Stimulated activated CD8-positive, alpha-beta memory T cell treated with anti-CD3 and anti-CD28 coated beads, Interleukin-15, amount 100 ng/mL, for 4 hours (primary cell): ENCODE data around the gene FAM53B.

Experiments
- DNase-seq, 2 donors: peaks; one replicate each; pipeline ENCODE4 v3.0.0-alpha.2; 2020; ENCODE audit warnings: low read depth in 2 of 2

Gene FAM53B

DNA sequence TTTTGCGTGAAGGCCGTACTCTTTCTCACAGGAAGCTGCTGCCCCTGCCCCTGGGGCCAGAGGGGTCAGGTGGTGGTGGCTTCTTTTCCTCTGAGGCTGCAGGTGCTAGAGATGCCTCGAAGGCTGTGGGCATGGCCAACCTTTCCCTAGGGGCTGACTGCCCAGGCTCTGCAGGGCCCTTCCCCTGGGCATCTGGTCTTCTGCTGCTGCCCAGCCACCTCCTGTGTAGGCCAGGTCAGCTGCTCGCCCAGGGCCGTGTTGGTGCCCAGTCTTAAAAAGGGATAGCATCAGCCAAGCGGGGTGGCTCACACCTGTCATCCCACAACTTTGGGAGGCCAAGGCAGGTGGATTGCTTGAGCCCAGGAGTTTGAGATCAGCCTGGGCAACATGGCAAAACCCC, 114.3 kb downstream of the FAM53B start:
- DNase-seq: no peak

DNA sequence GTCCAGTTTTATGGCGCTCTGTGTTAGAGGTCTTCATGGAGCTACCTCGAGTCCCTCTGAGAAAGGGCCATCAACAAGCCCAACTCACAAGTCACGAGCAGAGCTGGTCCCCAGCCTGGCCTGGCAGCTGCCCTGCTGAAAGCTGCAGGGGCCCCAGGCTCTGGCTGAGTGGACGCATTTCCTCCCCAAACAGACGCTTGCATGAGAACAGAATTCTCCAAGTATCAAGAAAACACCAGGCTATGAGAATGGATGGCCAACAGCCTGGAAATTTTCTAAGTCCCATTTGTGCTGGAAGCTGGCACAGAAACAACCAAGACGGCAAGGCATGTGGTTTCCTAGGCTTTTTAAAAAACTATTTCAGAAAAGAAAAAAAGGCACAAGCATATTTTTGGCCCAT, 114.8 kb downstream of the FAM53B start:
- DNase-seq: no peak

DNA sequence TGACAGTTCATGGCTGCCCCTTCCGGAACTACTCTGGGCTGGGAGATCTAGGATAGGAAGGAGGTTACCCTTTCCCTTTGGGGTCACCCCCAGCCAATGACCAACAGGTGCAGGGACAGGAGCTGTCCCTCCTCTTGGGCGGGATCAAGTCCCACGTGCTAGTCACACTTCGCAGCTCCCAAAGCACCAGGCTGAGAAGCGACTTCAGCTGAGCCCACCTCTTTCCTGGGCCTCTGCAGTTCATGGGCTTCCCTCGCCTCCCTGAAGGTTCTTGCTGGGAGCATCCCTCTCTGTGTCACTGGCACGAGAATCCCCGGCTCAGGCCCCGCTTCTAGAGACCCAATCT, 115.5 kb downstream of the FAM53B start:
- DNase-seq: no peak

DNA sequence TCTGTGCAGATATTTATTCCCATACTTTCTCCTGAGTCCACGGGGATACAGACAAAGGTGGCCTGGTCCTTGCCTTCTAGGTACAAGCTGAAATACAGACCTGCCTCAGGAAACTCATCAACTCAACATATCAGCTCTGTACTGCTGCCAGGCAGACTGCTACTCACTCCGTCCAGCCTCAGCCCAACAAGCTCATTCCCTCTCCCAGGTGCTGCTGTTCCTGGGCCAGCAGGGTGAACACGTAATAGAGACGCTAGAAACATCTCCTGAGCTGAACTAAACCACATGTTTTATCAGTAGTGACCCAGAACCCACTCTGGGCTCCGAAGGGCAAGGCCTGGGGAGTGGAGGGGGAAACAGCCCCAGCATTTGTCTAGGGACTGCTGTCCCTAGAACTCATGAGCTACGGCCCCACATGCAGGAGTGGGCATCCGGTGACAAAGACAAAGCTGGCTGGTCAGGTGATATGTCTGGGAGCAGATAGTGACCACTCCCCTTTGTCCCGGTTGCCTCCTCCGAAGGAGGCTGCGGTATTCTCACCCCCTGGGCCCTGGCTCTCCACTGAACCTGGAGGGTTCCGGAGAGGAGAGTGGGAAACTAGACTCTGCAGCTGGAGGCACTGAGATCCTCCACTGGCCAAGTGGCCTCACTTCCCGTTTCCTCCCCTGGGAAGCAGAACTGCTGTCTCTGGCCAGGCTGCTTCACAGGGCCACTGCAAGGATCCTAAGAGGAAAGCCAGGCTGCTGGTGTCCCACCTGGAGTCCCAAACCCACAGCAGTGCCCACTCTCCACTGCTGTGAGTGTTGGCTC, 116.1 kb downstream of the FAM53B start:
- DNase-seq: no peak

DNA sequence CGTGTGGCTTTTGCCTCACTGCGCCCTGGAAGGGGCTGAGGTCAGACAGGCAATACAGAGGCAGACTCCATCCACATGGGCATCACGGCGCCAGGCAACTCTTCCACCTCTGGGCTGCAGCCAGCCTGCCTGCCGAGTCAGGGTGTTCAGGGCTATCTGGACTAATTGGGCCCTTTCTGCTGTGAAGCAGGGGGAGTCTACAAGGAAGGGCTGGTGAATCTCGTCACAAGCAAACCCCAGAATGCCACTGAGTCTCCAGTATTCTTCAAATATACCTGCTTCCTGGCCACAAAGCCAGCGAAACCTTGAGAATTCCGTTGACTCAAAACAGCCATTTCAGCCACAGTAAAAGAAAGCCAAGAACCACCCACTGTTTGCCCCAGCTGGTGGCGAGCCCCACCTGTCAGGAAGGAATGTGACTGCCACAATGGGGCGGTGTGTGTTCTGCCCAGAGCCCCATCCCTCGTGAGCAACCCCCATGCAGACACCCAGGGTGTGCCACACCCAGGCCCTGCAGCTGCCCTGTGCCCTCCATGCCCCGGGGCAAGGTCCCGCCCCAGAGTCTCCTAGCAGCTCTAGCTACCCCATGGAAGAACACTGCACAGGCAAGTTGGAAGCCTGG, 117.3 kb downstream of the FAM53B start:
- DNase-seq: no peak

DNA sequence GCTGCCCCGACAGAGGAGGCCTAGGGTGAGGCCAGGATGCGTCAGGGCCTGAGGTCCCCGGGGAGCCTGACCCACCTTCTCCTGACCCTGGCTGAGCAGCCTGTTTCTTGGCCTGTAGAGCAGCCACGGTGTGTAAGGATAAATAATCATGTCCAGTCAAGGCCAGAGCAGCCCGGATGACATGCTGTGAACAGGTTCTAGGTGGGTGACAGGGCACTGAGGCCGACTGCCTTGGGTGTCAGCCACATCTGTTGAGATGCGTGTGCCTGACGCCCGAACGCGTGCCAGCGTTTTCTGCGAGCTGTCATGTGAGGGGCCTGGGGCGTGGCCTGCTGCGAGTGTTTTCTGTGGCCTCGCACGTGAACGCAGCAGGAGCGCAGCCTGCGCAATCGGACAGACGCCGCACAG, 118.3 kb downstream of the FAM53B start:
- DNase-seq: no peak

DNA sequence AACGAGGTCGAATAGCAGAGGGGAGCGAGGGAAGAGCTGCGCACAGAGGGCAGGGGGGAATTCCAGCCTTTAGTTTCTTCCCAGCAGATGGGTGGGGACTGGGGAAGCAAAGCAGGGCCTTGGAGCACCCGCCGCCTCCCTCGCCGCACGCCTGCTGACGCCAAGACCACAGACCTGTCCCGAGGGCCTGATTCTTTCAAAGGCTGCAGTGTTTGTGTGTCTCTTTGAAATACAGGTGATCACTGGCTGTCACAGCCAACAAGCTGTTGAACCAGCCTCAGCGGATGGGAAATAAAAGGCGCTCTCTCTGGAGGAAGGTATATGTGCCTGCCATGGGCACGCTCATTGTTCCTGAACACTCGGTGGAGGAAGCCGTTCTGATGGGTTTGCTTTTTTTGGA, 119.3 kb downstream of the FAM53B start:
- no peak for DNase-seq

DNA sequence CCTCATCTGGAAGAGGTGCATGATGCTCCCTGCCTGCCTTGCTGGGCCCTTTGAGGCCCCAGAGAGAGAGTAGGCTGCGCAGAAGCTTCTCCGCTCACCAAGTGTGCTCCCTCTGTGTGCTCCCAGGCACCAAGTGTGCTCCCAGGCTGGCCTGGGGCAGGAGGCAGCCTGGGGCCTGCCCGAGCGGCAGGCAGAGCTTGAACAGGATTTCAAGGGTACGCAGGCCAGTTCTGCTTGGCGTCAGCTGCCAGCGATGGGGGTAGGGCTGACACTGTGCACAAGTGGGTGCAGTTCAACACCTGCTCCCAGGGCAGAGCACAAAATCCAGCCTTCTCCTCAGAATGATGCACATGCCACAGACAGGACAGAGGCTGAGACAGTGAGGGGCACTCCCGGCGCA, 119.7 kb downstream of the FAM53B start:
- no peak for DNase-seq

DNA sequence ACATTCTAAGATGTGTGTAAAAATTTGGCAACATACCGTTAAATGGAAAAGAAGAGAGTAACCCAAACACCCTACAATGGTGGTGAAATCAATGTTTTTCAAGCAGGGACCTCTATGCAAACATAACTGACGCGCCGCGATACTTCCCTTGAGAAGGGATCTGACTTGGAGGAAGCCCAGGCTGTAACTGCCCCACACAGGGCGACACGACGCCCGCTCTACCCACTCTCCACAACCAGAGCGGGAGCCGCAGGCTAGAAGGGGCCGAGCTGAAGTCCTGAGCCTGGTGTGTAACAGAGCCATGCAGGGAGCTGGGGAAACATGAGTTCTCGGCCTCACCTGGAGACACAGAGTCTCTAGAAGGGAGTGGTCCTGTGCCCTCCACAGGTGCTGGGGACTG, 120.2 kb downstream of the FAM53B start:
- DNase-seq: no peak

DNA sequence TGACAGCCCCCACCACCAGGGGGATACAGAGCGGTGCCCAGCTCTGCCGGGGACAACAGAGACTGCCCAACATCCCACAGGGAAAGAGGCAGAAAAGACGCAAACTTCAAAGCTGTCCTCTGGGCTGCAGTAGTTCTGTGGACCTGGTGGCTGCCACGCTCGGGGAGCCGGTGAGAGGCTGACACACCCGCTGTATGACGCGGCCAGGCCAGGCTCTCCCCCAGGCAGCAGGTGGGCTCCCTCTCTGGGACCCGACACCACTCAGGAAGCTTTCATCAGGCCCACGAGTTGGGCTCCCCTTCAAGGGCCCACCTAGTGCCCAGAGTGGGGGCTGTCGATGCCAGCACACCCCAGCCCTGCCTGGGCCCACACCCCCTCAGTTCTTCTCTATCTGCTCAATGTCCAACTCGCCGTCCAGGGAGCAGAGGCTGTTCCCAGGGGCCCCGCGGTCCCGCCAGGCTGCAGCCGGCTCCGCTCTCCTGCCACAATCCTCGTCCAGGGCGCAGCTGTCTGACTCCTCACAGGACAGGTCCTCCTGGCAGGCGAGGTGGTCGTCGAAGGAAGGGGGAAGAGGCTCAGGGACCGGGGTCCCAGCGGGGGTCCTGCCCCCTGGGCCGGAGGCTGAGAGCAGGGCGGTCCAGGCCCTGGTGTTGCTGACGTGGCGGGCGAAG, 121.2 kb downstream of the FAM53B start:
- no peak for DNase-seq

DNA sequence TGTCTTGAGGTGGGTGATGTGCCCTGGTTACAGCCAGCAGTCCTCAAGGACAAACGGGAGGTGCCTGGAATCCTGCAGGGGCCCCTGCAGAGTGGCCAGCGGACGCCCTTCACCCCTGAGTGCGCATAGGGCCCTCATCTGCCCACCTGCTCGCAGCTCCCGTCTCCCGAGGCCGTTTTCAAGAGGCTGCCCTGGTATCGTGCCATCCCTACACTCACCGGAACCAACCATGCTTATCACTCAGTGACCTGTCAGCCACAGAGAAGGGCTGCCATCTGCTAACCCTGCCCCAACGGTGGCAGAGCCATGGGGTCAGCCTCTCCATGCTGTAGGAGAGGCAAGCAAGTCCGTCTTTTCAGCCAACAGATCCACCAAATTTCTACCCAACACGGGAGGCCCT, 122.0 kb downstream of the FAM53B start:
- no peak for DNase-seq

DNA sequence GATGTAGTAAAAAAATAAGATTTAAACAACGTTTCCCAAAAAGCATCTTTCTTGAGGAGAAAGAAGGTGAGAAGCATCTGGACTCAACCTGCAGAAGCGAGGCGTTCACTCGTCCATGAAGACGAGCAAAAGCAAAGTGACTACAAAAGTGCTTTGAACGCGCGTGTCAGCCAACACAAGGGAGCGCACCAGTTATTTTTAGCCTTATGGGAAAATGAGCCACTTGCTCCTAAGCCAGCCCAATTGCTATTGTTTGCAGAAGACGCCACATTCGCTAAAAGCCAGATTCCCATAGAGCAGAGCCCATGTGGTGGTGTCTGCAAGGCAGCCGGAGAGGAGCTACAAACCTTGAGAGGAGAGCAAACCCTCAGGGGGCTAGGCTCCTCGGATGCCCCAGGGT, 122.5 kb downstream of the FAM53B start:
- DNase-seq: no peak

DNA sequence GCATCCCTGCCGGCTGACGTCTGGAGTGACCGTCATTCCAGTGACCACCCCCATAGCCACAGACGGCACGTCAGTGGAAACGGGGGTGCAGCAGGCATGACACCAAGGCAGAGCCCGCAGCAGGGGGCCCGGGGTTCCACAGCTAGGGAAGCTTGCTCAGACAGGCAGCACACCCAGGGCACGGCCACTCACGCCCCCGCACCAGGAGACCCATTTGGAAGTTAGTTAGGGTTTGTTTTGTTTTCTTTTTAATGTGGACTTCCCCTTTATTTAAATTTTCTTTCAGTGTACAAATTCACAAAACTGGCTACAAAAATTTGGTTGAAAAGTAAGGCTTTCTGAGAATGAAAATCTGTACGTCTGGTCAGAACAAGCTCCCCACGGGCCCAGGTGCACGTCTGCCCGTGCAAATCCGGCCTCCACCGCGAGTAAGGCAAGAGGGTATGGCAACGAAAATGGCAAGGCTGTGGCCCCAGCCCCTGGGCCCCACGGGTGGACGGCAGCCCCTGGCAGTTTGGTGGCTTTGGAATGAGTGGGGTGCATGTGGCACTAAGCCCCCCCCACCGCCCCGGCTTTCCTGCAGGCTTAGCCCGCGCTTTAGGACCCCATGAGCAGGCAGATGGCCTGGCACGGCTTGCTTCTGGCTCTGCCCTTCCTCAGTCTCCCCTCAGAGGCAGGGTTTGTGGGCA, 124.2 kb downstream of the FAM53B start:
- no peak for DNase-seq

DNA sequence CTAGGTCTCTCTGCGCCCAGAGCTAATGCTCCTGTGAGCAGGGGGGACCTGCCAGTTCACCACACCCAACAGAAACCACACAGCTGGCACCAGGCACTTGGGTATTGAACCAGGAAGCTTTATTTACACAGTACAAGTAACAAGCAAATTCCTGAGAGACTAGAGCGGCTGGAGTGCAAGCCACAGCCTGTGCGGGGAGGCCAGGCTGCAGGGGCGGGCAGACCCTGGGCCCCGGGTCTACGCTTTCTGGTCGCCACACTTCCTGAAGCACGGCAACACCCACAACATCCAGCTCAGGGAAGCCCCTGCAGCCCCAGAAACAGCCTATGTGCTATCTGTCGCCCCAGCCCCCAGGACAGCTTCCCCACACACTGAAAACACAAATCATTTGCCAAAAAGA, 125.0 kb downstream of the FAM53B start:
- no peak for DNase-seq

DNA sequence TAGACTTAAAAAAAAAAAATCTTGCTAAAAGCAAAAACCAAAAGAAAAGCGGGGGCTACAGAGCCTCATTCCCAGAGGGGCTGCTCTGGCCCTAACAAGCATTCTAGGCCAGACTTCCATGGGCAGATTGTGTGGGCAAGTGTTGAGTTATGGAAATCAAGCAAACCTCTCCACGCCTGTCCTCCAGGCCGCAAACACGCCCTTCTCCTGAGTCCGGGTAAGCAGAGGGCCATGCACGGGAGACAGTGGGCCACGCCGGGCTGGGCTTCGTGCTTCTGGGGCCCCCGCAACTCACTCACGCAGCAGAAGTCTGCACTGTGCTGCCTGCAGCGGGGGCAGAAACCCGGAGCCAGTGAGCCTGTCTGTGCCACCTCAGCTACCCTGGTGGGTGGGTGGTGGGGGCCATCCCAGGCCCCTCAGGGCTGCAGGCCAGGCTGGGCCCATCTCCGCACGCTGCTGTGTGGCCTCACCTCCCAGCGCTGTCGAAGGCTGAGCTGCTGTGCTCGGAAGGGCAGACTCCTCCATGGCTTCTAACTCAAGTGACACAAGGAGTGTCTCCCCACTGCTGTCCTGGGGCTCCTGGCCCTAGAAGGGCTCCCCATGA, 125.6 kb downstream of the FAM53B start:
- no peak for DNase-seq

DNA sequence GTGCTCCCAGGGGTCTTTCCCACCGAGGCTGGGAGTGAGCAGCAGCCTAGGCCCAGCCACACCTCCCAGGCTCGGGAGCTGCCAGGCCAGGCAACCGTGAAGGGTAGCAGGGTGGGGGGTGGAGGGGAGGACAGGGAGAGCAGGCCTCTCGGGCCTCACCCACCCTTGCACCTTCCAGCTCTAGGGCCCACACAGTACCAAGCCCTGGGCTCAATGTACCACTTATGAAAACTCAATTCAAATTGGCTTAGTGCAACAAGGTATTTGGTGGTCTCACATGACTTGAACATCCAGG, 127.4 kb downstream of the FAM53B start:
- DNase-seq: no peak

DNA sequence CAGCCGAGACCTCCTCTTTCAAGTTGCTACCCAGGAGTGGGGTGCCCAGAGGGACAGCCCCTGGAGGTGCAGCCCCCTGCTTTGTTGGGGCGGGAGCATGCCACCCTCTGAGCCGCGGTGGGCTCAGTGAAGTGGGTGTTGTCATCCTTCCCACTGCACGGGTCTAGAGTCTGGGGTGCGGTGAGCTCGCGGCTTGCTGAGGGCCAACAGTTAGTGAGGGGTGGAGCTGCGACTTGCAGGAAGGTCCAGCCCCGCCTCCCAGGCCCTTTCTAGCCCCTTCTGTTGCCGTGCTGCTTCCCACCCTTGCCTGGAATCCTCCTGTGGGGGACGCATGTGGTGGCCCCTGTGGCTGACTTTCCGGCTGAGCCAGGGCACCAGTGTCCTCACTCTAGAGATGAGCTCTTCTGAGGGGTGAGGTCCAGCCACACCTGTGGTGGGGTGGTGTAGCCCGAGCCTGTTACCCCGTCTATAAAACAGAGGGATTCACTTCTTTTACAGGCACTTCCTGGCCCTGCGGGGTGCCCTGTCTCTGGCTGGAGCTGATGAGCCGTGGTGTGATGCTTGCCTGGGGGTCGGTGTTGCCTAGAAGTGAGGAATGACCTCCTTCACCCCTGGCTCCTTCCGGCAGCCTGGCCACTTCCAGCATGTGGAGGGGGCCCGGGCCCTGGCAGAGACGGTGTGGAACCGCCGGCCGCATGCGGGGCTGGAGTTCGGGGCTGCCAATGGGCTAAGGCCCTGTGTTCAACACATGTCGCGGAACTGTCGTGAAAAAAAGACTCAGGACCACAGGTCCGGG, 127.9 kb downstream of the FAM53B start:
- no peak for DNase-seq

DNA sequence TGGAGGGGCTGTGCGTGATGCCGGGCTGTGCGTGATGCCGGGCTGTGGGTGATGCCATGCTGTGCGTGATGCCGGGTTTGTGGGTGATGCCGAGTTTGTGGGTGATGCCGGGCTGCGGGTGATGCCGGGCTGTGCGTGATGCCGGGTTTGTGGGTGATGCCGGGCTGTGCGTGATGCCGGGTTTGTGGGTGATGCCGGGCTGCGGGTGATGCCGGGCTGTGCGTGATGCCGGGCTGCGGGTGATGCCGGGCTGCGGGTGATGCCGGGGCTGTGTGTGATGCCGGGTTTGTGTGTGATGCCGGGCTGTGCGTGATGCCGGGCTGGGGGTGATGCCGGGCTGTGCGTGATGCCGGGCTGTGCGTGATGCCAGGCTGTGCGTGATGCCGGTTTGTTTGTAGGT, 128.9 kb downstream of the FAM53B start:
- DNase-seq: no peak

DNA sequence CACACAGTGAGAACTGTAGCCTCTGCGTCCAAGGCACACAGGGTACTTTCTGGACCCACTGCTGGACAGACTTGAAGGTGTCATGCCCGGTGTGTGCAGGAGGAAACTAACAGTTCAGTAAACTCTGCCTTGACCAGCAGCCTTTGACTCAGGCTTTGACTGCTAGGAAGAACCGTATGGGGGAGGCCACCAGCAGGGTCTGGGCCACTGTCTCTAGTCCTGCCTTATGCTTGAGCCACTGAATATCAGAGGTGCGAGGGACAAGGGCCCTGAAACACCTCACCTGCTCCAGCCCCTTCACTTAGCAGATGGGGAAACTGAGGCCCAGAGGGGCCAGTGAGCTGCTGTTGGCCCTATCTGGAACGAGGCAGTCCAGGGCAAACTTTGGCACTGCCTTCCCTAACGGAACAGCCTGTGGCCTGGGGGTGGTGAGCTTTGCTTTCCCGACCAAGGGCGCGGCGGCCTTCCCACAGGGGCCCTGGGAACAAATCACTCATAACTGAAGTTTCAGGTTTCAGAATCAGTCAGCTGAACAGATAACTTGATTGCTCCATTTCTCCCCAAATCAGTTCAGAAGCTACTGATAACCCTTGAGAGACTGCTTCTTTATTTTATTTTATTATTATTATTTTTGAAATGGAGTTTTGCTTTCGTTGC, 130.0 kb downstream of the FAM53B start:
- DNase-seq: no peak

DNA sequence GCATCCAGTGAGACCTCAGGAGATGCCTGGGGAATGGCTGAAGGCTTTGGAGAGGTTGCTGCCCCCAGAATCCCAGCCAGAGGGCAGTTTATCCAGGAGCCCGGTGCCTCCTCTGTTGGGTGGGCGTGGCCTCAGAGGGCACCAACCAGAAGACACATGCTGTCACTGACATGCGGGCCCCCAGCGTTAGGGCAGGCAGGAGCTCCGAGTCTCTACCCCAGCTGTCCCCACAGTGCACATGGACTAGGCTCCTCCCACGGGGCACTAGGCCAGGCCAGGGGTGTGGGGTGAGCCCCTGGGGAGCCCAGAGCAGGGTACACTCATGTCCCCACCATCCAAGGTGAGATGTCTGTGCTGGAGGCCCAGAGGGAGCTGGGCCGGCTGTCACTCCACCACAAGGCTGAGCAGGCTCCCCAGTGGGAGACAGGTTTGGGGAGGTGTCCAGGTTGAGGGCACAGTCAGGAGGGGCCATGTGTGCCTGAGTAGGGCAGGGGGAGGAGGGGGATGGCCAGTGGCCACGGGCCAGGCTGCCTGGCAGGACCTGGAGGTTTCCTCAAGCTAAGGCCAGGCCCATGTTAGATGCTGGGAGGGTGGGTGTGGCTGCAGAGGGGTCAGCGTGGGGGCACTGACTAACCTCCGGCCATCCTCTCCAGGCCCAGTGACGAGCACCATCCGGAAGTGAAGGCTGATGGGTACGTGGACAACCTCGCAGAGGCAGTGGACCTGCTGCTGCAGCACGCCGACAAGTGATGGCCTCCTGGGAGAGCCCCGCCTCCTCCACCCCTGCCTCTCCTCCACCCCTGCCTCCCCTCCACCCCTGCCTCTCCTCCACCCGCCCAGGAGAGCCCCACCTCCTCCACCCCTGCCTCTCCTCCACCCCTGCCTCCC, 131.3 kb downstream of the FAM53B start:
- DNase-seq: no peak
